Measurements from ENCODE around the gene RSL1D1. TPM values are rescaled to one million over a fixed set of nuclear protein-coding genes. Genes with fewer than 3 reads are reported as not detected.

Gene RSL1D1
- total and polyA plus RNA-seq, 9 of the 15 experiments (the other 6 are each of a cell fraction or from before 2014, with no cell fraction given) = 259 to 753 (median 373) TPM

GRCh38 chr16:11819798-11820197 is 31.5 kb downstream of the RSL1D1 start (continued):
- TF ChIP-seq ATF7 (IDR thresholded peaks at IDR 0.05) (peak; percentile 43; the same call in 1 of the 2 replicates), GABPB2 (CRISPR knock-in tag; conservative IDR thresholded peaks at IDR 0.05) (no peak), ADNP (tag; IDR thresholded peaks at IDR 0.05) (peak; percentile 86), E2F1 (CRISPR knock-in tag; IDR thresholded peaks at IDR 0.05) (no peak), FOSL1 (tag; conservative IDR thresholded peaks at IDR 0.05) (peak; percentile 88), ZNF280B (CRISPR knock-in tag; IDR thresholded peaks at IDR 0.05) (no peak), KHSRP (IDR thresholded peaks at IDR 0.05) (no peak), ZNF589 (CRISPR knock-in tag; IDR thresholded peaks at IDR 0.05; ENCODE audit: low read depth) (no peak), NFIC (IDR thresholded peaks at IDR 0.05) (no peak), PREB (CRISPR knock-in tag; IDR thresholded peaks at IDR 0.05) (no peak), MYC (IDR thresholded peaks at IDR 0.05; ENCODE audit: low read depth, low read length) (0 out of 2 replicates have a peak, but pooled peaks have one; percentile 52), MYC (CRISPR knock-in tag; IDR thresholded peaks at IDR 0.05; ENCODE audit: borderline replicate concordance, low read depth) (no peak), JUND (IDR thresholded peaks at IDR 0.05; ENCODE audit: borderline replicate concordance, low read depth, low read length) (peak; percentile 91), JUND (tag; IDR thresholded peaks at IDR 0.05; ENCODE audit: borderline replicate concordance, low read depth, low read length) (peak; percentile 83; the same call in 1 of the 3 replicates), SOX6 (IDR thresholded peaks at IDR 0.05) (peak; percentile 47; the same call in 1 of the 2 replicates), ZNF507 (tag; conservative IDR thresholded peaks at IDR 0.05) (no peak), NRF1 (conservative IDR thresholded peaks at IDR 0.05 in 1 of 2, IDR thresholded peaks at IDR 0.05 in 1 of 2) (peak in 1 of 2 experiments; percentile 7; a peak in 1 of 4 replicates), U2AF2 (optimal IDR thresholded peaks at IDR 0.05; ENCODE audit: low read depth, low read length) (no peak), ZNF140 (CRISPR knock-in tag; IDR thresholded peaks at IDR 0.05) (no peak), KLF16 (IDR thresholded peaks at IDR 0.05) (no peak), ZNF408 (CRISPR knock-in tag; IDR thresholded peaks at IDR 0.05; ENCODE audit: low read depth) (no peak), PHB (CRISPR knock-in tag; IDR thresholded peaks at IDR 0.05) (no peak), RNF219 (CRISPR knock-in tag; IDR thresholded peaks at IDR 0.05) (no peak), MEF2A (IDR thresholded peaks at IDR 0.05; ENCODE audit: control insufficient read depth, low read depth, low read length) (no peak)

Data from K562 (cell line).